Measurements from ENCODE around the gene ADORA2B.
"Not testable (repeated sequence)": the region's sequence is repeated elsewhere in the genome, so short reads cannot be mapped to it uniquely, and the experiment has no call there.

ADORA2B gene

GRCh38 chr17:15955793-15956541, 11.0 kb downstream of the ADORA2B start:
- no peak for DNase-seq (ENCODE audit: low spot score)

GRCh38 chr17:15957206-15957605, 12.3 kb downstream of the ADORA2B start:
- no peak for DNase-seq (ENCODE audit: low spot score)

GRCh38 chr17:15957608-15958307, 12.8 kb downstream of the ADORA2B start:
- DNase-seq (ENCODE audit: low spot score) = no peak

GRCh38 chr17:15958484-15958854, 13.5 kb downstream of the ADORA2B start:
- DNase-seq (ENCODE audit: low spot score) = no peak

GRCh38 chr17:15963670-15964110, 18.8 kb downstream of the ADORA2B start:
- no peak for DNase-seq (ENCODE audit: low spot score)

- DNase-seq (ENCODE audit: low spot score) = no peak
These were observed 20.6 kb downstream of the ADORA2B start for GRCh38 chr17:15965528-15965927.

GRCh38 chr17:15966183-15966878, 21.4 kb downstream of the ADORA2B start:
- peak; percentile 60 for DNase-seq (ENCODE audit: low spot score)

GRCh38 chr17:15966879-15967248, 21.9 kb downstream of the ADORA2B start:
- no peak for DNase-seq (ENCODE audit: low spot score)

GRCh38 chr17:15967706-15968399, 22.9 kb downstream of the ADORA2B start:
- no peak for DNase-seq (ENCODE audit: low spot score)

GRCh38 chr17:15969463-15969862, 24.5 kb downstream of the ADORA2B start:
- DNase-seq (ENCODE audit: low spot score) = no peak

GRCh38 chr17:15970500-15970899, 25.6 kb downstream of the ADORA2B start:
- DNase-seq (ENCODE audit: low spot score) = no peak

GRCh38 chr17:15971098-15971678, 26.3 kb downstream of the ADORA2B start:
- no peak for DNase-seq (ENCODE audit: low spot score)

- no peak for DNase-seq (ENCODE audit: low spot score)
These were observed 27.0 kb downstream of the ADORA2B start for GRCh38 chr17:15971882-15972281.

GRCh38 chr17:15972497-15972951, 27.6 kb downstream of the ADORA2B start:
- no peak for DNase-seq (ENCODE audit: low spot score)

- DNase-seq (ENCODE audit: low spot score) = no peak
These were observed 28.1 kb downstream of the ADORA2B start for GRCh38 chr17:15973016-15973415.

- no peak for DNase-seq (ENCODE audit: low spot score)
These were observed 28.9 kb downstream of the ADORA2B start for GRCh38 chr17:15973834-15974233.

- DNase-seq (ENCODE audit: low spot score) = no peak
These were observed 33.0 kb downstream of the ADORA2B start for GRCh38 chr17:15977894-15978293.

- DNase-seq (ENCODE audit: low spot score) = no peak
These were observed 33.7 kb downstream of the ADORA2B start for GRCh38 chr17:15978606-15979005.

GRCh38 chr17:15979013-15979412, 34.1 kb downstream of the ADORA2B start:
- DNase-seq (ENCODE audit: low spot score) = not testable (repeated sequence)

GRCh38 chr17:15981208-15981607, 36.3 kb downstream of the ADORA2B start:
- DNase-seq (ENCODE audit: low spot score) = no peak

GRCh38 chr17:15981646-15982580, 37.0 kb downstream of the ADORA2B start:
- no peak for DNase-seq (ENCODE audit: low spot score)
